GM13976 (cell line): Measurements from ENCODE around the gene EVC.
"Not testable (repeated sequence)": the region's sequence is repeated elsewhere in the genome, so short reads cannot be mapped to it uniquely, and the experiment has no call there.

Experiments used
- DNase-seq: peaks from one replicate; pipeline ENCODE4 v3.0.0; 2012; ENCODE audit warnings: low spot score
- in situ Hi-C: fragments of 300-500 bp; cut with MboI; formaldehyde crosslinking; loops from one replicate; pipeline ENCODE4 v1.12.0; 2022; ENCODE audit warnings: low sequenced_read_pairs, mixed read lengths, inconsistent platforms; ENCODE audit not compliant: unreplicated experiment
- TF ChIP-seq, protein P1 (sequence below): IDR thresholded peaks from 2 replicates; pipeline ENCODE4 v1.5.1; 2012; ENCODE audit warnings: borderline replicate concordance, mild to moderate bottlenecking; ENCODE audit not compliant: insufficient read depth; ENCODE audit errors: extremely low read depth, missing control alignments, control extremely low read depth

Gene EVC

DNA sequence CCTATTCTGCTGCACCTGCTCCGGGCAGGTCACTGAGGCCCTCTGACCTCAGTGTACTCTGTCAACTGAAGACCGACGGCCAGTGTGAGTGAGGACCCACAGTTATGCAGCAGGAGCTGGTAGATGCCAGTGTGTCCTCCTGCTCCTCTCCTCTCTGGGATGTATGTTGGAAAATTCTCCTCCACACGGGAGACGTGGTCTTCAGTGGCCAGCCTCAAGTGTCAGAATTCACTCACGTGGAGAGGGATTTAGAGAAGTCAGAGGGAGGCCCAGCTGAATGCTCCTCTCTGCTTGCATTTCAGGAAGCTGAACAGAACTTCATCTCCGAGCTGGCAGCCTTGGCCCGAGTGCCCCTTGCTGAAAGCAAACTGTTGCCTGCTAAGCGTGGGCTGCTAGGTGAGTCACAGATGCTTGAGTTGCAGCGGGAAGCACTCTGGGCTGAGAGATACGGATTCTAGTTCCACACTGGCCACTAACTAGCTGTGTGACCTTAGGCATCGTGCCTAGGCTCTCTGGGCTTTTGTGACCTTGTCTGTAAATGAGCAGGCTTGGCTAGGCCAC is 98.3 kb downstream of the EVC start:
- no peak for DNase-seq
- in situ Hi-C loops = no loop called here

DNA sequence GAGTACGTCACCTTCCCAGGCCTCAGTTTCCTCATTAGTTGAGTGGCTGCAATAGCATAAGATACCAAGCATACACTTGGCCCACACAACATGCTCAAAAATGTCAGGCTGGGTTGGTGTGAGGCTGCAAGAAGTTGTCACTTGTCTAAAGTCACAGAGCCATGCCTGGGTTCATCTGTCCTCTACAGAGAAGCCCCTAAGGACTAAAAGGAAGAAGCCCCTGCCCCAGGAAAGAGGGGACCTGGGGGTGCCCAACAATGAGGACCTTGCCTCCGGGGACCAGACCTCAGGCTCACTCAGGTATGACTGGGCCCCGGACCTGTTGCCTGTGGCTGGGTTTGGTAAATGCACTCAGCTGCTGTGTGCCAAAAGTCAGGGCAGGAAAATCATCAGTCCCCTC is 99.2 kb downstream of the EVC start:
- TF ChIP-seq, protein P1, sequence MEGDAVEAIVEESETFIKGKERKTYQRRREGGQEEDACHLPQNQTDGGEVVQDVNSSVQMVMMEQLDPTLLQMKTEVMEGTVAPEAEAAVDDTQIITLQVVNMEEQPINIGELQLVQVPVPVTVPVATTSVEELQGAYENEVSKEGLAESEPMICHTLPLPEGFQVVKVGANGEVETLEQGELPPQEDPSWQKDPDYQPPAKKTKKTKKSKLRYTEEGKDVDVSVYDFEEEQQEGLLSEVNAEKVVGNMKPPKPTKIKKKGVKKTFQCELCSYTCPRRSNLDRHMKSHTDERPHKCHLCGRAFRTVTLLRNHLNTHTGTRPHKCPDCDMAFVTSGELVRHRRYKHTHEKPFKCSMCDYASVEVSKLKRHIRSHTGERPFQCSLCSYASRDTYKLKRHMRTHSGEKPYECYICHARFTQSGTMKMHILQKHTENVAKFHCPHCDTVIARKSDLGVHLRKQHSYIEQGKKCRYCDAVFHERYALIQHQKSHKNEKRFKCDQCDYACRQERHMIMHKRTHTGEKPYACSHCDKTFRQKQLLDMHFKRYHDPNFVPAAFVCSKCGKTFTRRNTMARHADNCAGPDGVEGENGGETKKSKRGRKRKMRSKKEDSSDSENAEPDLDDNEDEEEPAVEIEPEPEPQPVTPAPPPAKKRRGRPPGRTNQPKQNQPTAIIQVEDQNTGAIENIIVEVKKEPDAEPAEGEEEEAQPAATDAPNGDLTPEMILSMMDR = no peak
- no peak for DNase-seq
- in situ Hi-C loops = no loop called here

More for the DNA sequence above, 98.3 kb downstream of the EVC start:
- TF ChIP-seq, protein P1 = no peak

DNA sequence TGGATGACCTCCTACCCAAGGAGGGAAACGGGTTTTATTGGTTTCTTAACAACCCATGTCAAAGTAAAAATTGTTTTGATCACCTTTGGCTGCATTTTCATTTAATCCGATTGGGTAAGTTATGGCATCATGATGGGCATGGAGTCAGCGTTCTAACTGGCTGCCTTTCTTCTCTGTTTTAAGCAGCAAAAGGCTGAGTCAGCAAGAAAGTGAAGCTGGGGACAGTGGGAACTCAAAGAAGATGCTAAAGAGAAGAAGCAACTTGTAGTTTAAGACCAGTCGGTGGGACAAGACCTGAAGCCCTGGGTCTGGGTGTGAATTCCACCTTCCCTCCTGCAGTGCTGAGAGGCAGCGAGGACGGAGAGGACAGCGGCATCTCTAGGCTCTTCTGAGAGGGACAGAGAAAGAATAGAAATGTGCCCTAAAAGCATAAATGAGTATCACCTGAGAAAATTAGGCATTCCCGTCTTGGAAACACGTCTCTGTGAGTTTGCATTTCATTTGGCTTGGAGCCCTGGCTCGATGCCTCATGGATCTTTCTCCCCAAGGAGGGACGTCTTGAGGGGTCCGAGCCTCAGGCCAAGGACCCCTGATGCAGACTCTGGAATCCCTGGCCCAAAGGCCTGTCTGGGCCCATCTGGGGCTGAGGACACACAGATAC is 99.9 kb downstream of the EVC start:
- no peak for DNase-seq
- TF ChIP-seq, protein P1 = no peak
- in situ Hi-C loops = no loop called here

DNA sequence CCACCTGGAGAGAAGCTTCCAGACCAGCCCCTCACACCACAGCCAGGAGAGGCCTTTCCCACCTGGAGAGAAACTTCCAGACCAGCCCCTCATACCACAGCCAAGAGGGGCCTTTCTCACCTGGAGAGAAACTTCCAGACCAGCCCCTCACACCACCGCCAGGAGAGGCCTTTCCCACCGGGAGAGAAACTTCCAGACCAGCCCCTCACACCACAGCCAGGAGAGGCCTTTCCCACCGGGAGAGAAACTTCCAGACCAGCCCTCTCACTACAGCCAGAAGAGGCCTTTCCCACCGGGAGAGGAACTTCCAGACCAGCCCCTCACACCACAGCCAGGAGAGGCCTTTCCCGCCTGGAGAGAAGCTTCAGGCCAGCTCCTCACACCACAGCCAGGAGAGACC is 101.1 kb downstream of the EVC start:
- in situ Hi-C loops, DNase-seq: not testable (repeated sequence)

DNA sequence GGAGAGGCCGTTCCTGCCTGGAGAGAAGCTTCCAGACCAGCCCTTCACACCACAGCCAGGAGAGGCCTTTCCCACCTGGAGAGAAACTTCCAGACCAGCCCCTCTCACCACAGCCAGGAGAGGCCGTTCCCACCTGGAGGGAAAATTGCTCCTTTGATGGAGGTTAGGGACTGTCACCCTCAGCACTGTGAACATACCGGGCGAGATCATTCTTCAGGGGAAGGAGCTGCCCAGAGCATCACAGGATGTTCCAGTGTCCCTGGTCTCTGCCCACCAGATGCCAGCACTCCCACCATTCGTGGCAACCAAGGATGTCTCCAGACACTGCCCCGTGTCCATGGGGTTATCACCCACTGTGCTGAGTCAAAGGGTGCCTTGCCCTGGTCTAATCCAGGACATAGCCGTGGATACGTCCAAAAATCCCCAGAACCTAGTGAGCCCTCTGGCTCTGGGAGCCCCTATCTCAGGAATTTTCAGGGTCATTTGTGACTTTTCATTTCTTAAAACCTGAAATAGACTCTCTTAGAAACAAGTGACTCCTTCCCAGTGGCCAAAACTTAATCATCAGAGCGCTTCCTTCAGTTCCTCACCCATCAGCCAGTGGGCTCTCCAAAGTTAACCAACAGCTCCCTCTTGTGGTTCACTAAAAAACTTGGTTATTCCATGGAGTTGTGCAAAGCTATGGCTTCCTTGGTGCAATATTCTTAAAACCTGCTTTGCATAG is 101.7 kb downstream of the EVC start:
- peak; percentile 76 for DNase-seq
- in situ Hi-C loops = no loop called here
- TF ChIP-seq, protein P1 = peak; percentile 65

DNA sequence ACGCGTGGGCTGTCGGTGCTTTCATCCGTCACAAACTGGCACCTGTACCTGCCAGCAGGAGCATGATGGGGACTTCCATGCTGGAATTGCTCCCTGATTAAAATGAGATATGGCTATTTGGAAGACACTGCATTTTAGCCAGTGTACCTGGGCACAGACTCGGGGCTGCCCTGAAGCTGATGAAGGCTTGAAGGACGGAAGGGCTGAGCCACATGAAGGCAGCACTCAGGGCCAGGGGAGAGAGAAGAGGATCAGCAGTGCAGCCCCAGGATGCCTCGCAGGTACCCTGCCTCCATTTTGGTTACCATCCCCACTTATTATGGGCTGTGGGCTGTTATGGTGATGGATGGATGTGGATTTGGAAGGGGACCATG is 102.9 kb downstream of the EVC start:
- in situ Hi-C loops = no loop called here
- no peak for DNase-seq
- TF ChIP-seq, protein P1 = no peak

DNA sequence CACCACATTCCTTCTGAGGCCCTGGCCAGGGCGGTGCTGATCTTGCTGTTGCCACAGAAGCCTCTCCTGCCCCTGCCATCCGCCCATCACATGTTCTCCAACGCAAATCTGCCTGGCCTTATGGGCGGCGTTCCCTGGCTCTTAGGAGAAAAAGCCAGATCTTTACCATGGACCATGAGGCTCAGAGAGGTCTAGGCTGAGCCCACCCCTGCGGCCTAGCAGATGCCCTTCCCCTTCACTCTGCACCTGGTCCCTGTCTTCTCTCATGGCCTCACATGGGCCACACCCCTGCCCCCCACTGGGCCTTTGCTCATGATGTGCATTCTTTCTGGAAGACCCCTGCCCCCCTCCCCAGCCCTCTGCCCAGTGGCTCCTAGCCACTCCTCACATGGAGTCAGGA is 103.4 kb downstream of the EVC start:
- in situ Hi-C loops = no loop called here
- TF ChIP-seq, protein P1 = no peak
- no peak for DNase-seq
